ENCODE data around the gene DRC1. TPM values are rescaled to one million over a fixed set of nuclear protein-coding genes. Genes with fewer than 3 reads are reported as not detected.
"Not testable (repeated sequence)": the region's sequence is repeated elsewhere in the genome, so short reads cannot be mapped to it uniquely, and the experiment has no call there.

The DRC1 gene
- total and polyA plus RNA-seq, 7 donors = 0.06 to 0.54 TPM; not detected in 5

GRCh38 chr2:26464390-26465265, 62.9 kb downstream of the DRC1 start:
- no peak overlapping the region for H3K4me3 ChIP-seq
- WGBS, 2 donors = 86% methylated on average over 14 of the region's 14 CpGs
- H3K27me3 ChIP-seq = no peaks in the 10 kb centered on the region
- peak; percentile 54 for DNase-seq
- TF ChIP-seq POLR2AphosphoS5 (IDR thresholded peaks at IDR 0.05) = no peak
- no peak for TF ChIP-seq EP300 (IDR thresholded peaks at IDR 0.05)
- no peak for TF ChIP-seq CTCF (IDR thresholded peaks at IDR 0.05)
- no peak for TF ChIP-seq POLR2A (IDR thresholded peaks at IDR 0.05)
- no peaks in the 10 kb centered on the region for H3K36me3 ChIP-seq
- intact Hi-C loops (cut with DNase I) = no loop called here
- H3K4me1 ChIP-seq = no peaks in the 10 kb centered on the region
- no peak overlapping the region for H3K27ac ChIP-seq
- peaks cover 0 to 4% (median 2%) of the 10 kb centered on the region in 4 donors for H3K9me3 ChIP-seq

GRCh38 chr2:26465266-26465925, 63.7 kb downstream of the DRC1 start:
- H3K27me3 ChIP-seq = no peaks in the 10 kb centered on the region
- no peaks in the 10 kb centered on the region for H3K36me3 ChIP-seq
- intact Hi-C loops (cut with DNase I) = no loop called here
- H3K4me1 ChIP-seq = no peaks in the 10 kb centered on the region
- no peak overlapping the region for H3K27ac ChIP-seq
- DNase-seq = peak; percentile 50
- TF ChIP-seq POLR2AphosphoS5 (IDR thresholded peaks at IDR 0.05) (no peak), EP300 (IDR thresholded peaks at IDR 0.05) (no peak), CTCF (IDR thresholded peaks at IDR 0.05) (no peak), POLR2A (IDR thresholded peaks at IDR 0.05) (no peak)
- WGBS, 2 donors = 88 to 91% methylated on average over 11 of the region's 11 CpGs
- peaks cover 0 to 4% (median 2%) of the 10 kb centered on the region in 4 donors for H3K9me3 ChIP-seq
- H3K4me3 ChIP-seq = no peak overlapping the region

- no peaks in the 10 kb centered on the region for H3K27me3 ChIP-seq
- peak; percentile 28 for DNase-seq
- no peaks in the 10 kb centered on the region for H3K36me3 ChIP-seq
- no peak overlapping the region for H3K27ac ChIP-seq
- no peak for TF ChIP-seq POLR2A (IDR thresholded peaks at IDR 0.05)
- TF ChIP-seq POLR2AphosphoS5 (IDR thresholded peaks at IDR 0.05) = no peak
- intact Hi-C loops (cut with DNase I) = no loop called here
- peaks cover 0 to 4% (median 2%) of the 10 kb centered on the region in 4 donors for H3K9me3 ChIP-seq
- WGBS, 2 donors = 86 to 87% methylated on average over 10 of the region's 10 CpGs
- no peak overlapping the region for H3K4me3 ChIP-seq
- no peaks in the 10 kb centered on the region for H3K4me1 ChIP-seq
Observed at GRCh38 chr2:26465981-26466471, 64.3 kb downstream of the DRC1 start.

- 68 to 90% methylated on average over 22 of the region's 22 CpGs for WGBS, 2 donors
- intact Hi-C loops (cut with DNase I) = no loop called here
- H3K4me3 ChIP-seq = no peak overlapping the region
- no peaks in the 10 kb centered on the region for H3K36me3 ChIP-seq
- no peak for DNase-seq
- H3K27me3 ChIP-seq = no peaks in the 10 kb centered on the region
- H3K4me1 ChIP-seq = no peaks in the 10 kb centered on the region
- H3K9me3 ChIP-seq = peaks cover 0 to 4% (median 2%) of the 10 kb centered on the region in 4 donors
- no peak overlapping the region for H3K27ac ChIP-seq
- TF ChIP-seq CTCF (IDR thresholded peaks at IDR 0.05) (no peak), POLR2A (IDR thresholded peaks at IDR 0.05) (no peak), EP300 (IDR thresholded peaks at IDR 0.05) (no peak), POLR2AphosphoS5 (IDR thresholded peaks at IDR 0.05) (no peak)
Observed at GRCh38 chr2:26466662-26467310, 65.1 kb downstream of the DRC1 start.

GRCh38 chr2:26468544-26468943, 66.8 kb downstream of the DRC1 start:
- DNase-seq; intact Hi-C loops (cut with DNase I); H3K27me3 ChIP-seq; H3K27ac ChIP-seq; H3K4me1 ChIP-seq; H3K36me3 ChIP-seq; H3K9me3 ChIP-seq; H3K4me3 ChIP-seq: not testable (repeated sequence)
- WGBS, 2 donors = 95% methylated on average over 1 of the region's 1 CpG
